ENCODE data around the gene CZIB.

Gene CZIB

DNA sequence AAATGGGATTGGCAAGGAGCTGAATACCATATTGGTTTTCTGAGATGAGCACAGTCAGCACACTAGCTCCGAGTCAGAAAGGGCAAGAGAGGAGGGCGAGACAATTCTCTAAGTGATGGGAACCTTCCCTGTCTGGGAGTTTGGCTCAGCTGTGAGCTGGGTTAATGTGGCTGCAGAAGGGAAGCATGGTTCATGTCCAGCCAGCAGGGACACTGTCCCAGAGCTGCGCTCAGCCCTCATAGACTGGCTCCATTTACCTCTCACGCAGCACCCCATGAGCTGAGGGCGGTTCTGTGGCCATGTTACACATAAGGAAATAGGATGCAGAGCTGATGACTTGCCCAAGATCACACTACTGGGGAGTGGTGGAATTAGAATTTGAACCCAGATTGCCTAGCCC, 39.5 kb downstream of the CZIB start:
- Histone ChIP-seq H3K9ac (no peak overlapping the region), H3K27ac (no peak overlapping the region), H3K36me3 (no peaks in the 10 kb centered on the region), H3K4me2 (no peak overlapping the region), H3K27me3 (no peaks in the 10 kb centered on the region), H3K9me3 (no peaks in the 10 kb centered on the region), H3K4me1 (no peaks in the 10 kb centered on the region), H4K20me1 (no peaks in the 10 kb centered on the region), H3K4me3 (no peak overlapping the region)
- no peak for TF ChIP-seq Cebpa-rat (IDR thresholded peaks at IDR 0.05)

DNA sequence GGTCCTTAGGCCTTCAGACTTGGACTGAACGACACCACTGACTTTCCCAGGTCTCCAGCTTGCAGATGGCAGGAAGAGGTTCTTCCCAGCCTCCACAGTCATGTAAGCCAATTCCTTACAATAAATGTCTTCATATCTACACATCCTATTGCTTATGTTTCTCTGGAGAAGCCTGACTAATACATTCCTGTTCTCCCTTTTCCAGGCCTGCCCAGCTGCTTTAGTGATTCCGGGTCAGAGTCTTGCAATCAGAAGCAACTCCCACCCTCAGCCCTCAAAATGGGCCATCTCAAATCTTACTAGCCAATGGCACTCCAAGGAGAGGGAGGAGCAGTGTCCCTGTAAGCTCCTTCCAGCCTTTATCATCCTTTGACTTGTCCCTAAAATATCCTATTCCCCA, 40.2 kb downstream of the CZIB start:
- no peak overlapping the region for H3K9ac ChIP-seq
- no peaks in the 10 kb centered on the region for H3K4me1 ChIP-seq
- no peak overlapping the region for H3K4me2 ChIP-seq
- no peaks in the 10 kb centered on the region for H3K36me3 ChIP-seq
- no peak overlapping the region for H3K27ac ChIP-seq
- no peaks in the 10 kb centered on the region for H3K27me3 ChIP-seq
- no peak overlapping the region for H3K4me3 ChIP-seq
- no peaks in the 10 kb centered on the region for H3K9me3 ChIP-seq
- no peaks in the 10 kb centered on the region for H4K20me1 ChIP-seq
- TF ChIP-seq Cebpa-rat (IDR thresholded peaks at IDR 0.05): no peak

DNA sequence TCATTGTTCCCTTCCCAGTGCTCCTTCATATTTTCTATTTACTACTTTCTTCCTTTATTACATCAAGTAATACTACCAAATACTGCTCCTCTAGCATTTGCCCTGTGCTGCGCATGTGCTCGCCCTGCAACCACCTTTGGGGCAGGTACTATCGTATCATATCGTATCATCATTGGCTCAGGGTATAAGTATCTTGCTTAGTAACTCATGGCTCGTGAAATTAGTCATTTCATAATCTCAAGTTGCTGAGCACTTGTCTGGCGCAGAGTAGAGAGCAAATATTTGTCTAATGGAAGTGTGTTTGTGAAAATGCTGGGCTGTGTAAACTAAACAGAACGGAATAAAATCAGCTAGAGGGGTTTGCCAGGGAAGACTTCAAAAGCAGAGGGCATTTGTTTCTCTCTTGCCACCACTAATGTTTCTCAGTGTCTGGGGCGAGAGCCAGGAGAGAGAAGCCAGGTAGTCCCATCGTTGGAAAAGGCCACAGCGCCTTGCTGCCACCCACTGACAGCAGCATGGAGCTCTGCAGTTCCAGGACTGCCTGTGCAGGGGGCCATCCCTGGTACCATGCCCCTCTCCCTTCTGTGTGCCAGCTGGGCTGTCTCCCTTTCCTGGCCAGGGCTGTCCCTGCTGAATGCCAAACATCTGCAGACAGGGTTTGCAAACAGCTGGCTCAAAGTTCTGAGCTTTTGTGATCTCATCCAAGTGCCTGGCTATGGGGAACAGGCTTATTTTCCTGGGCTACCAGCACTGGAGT, 43.8 kb downstream of the CZIB start:
- Histone ChIP-seq H4K20me1 (no peaks in the 10 kb centered on the region), H3K9ac (no peak overlapping the region)
- TF ChIP-seq Cebpa-rat (IDR thresholded peaks at IDR 0.05): no peak

DNA sequence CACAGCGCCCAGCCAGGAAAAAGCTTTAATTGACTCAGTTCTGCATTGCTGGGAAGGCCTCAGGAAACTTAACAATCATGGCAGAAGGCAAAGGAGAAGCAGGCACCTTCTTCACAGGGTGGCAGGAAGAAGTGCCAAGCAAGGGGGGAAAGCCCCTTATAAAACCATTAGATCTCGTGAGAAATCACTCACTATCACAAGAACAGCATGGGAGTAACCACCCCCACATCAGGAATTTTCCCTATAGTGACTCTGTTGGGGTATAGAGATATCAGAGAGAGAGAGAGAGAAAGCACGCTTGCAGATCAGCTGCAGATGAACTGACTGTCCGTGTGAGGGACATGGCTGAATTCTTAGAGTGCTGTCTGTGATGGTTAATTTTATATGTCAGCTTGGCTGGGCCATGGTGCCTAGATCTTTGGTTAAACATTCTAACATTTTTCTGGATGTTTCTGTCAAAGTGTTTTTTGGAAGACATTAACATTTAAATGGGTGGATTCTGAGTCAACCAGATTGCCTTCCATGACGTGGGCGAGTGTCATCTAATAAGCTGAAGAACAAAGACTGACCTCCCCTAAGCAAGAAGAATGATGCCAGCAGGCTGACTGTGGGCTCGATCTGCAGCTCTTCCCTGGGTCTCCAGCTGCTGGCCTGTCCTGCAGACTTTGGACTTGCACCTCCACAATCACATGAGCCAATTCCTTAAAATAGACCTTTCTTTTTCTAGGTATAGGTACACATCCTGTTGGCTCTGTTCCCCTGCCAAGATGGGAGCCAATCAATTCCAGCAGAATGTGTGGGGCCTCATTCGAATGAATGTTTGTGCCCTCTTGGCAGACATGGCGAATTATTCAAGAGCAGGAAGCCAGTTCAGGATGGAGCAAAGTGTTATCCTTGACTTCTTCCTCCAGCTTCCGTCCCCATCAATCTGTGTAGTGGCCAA, 45.2 kb downstream of the CZIB start:
- Histone ChIP-seq H3K36me3 (no peaks in the 10 kb centered on the region), H3K27ac (no peak overlapping the region), H3K27me3 (no peaks in the 10 kb centered on the region), H3K4me1 (peaks cover 6% of the 10 kb centered on the region; the same call in 1 of the 2 replicates), H3K4me3 (no peak overlapping the region), H3K9me3 (no peaks in the 10 kb centered on the region), H3K9ac (no peak overlapping the region), H4K20me1 (no peaks in the 10 kb centered on the region), H3K4me2 (no peak overlapping the region)
- TF ChIP-seq Cebpa-rat (IDR thresholded peaks at IDR 0.05): no peak

More for the DNA sequence above, 43.8 kb downstream of the CZIB start:
- no peak overlapping the region for H3K27ac ChIP-seq
- H3K4me2 ChIP-seq: no peak overlapping the region
- peaks cover 6% of the 10 kb centered on the region; the same call in 1 of the 2 replicates for H3K4me1 ChIP-seq
- no peaks in the 10 kb centered on the region for H3K27me3 ChIP-seq
- no peak overlapping the region for H3K4me3 ChIP-seq
- H3K36me3 ChIP-seq: no peaks in the 10 kb centered on the region
- H3K9me3 ChIP-seq: no peaks in the 10 kb centered on the region

DNA sequence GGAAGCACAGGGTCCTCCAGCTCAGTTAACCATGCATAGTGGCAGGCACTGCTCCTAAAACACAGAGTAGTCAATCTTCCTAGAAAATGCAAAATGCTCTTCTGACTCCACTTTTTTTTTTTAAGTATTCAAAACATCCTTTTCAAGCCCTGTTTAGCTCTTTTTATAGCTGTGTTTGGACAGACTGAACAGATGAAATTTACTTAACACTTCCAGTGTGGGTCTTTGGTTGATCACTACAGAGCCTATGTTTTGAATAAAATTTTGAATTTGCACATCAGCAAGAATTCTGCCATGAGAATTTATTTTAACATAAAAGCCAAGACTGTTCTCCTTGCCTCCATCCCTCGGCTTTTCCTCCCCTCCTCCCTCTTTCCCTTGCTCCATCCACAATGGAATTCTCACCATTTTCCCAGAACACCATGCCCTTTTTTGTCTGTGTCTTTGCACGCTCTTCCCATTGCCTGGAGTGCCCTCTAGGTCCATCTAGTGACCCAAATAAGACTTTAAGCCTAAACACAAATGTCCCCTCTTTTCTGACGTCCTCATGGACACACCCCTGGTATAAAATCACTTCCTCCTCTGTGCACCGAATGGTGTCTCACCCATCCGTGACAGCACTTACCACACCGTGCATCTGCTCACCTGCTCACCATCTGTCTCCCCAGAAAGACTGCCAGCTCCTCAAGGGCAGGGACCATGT, 47.9 kb downstream of the CZIB start:
- no peaks in the 10 kb centered on the region for H3K36me3 ChIP-seq
- no peaks in the 10 kb centered on the region for H3K27me3 ChIP-seq
- no peak for TF ChIP-seq Cebpa-rat (IDR thresholded peaks at IDR 0.05)
- H3K27ac ChIP-seq: no peak overlapping the region
- H3K9ac ChIP-seq: no peak overlapping the region
- peaks cover 6% of the 10 kb centered on the region; the same call in 1 of the 2 replicates for H3K4me1 ChIP-seq
- H3K4me2 ChIP-seq: peak overlapping the region; percentile 19; the same call in 1 of the 2 replicates
- H4K20me1 ChIP-seq: no peaks in the 10 kb centered on the region
- H3K4me3 ChIP-seq: no peak overlapping the region
- H3K9me3 ChIP-seq: no peaks in the 10 kb centered on the region

DNA sequence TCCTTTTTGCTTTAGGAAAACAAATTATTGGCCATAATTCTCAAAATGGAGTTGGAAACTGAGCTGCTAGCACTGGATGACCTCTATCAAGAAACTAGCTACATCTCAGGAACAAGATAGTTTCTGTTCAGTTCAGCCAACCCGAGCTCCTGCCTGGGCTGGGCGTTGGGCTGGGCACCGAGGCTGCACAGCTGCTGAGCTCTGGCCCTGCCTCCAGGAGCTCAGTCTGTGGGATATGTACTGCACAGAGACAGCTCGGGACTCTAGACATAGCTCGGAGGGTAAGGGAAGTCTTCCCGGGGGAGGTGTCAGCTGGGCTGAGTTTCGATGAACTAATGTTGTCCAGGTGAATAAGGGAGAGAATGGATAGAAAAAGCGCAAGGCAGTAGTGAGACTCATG, 53.5 kb downstream of the CZIB start:
- TF ChIP-seq Cebpa-rat (IDR thresholded peaks at IDR 0.05): no peak
- no peak overlapping the region for H3K27ac ChIP-seq
- no peak overlapping the region for H3K4me3 ChIP-seq
- no peaks in the 10 kb centered on the region for H3K36me3 ChIP-seq
- H3K9ac ChIP-seq: no peak overlapping the region
- H3K4me1 ChIP-seq: no peaks in the 10 kb centered on the region
- H3K9me3 ChIP-seq: no peaks in the 10 kb centered on the region
- H4K20me1 ChIP-seq: no peaks in the 10 kb centered on the region
- no peak overlapping the region for H3K4me2 ChIP-seq
- H3K27me3 ChIP-seq: no peaks in the 10 kb centered on the region

DNA sequence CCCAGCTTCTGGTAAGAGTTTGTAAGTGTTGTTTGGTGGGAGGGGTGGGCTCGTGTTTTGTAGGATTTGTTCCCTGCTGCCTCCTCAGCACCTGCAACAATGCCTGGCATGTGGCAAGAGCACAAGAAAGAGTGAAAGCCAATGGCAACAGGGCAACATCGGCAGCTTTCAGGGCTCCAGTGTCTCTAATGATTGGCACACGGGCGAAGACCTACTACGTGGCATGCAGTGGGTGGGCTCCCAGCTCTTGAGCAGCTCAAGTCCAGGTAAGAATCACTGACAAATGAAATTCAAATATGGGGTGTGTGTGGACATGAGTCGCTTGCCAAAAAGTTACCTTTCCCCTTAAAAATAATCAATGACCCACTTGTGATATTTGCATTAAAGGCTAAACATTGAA, 54.1 kb downstream of the CZIB start:
- Histone ChIP-seq H3K9me3 (no peaks in the 10 kb centered on the region), H3K36me3 (no peaks in the 10 kb centered on the region), H3K4me2 (no peak overlapping the region), H4K20me1 (no peaks in the 10 kb centered on the region), H3K27ac (no peak overlapping the region), H3K9ac (no peak overlapping the region), H3K4me3 (no peak overlapping the region), H3K4me1 (no peaks in the 10 kb centered on the region), H3K27me3 (no peaks in the 10 kb centered on the region)
- TF ChIP-seq Cebpa-rat (IDR thresholded peaks at IDR 0.05): no peak

DNA sequence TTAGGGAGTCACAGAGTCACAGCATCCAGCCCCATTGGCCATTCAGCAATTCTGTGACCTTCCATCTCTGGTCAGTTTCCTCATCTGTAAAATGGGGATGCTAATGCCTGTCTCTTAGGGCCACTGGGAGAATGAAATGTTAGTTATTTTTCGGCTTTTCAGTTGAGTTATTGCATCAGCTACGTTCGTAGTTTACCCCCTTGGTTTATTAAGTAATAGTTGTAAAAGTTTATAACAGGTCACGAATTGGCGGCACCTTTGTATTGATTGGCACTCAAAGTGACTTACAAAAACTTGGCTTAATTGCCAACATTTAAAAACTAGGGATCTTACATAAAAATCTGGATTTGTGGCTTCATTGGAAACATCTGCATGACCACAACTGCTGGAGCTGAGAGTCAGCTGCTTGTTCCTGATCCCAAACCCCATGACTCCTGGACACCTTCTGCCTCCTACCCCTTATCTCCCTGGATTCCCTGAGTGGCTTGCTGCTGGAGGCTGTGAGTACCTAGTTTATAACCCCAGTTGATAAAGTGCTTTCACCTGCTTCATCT, 54.9 kb downstream of the CZIB start:
- no peak for TF ChIP-seq Cebpa-rat (IDR thresholded peaks at IDR 0.05)
- Histone ChIP-seq H3K27me3 (no peaks in the 10 kb centered on the region), H3K4me2 (no peak overlapping the region), H3K36me3 (no peaks in the 10 kb centered on the region), H4K20me1 (no peaks in the 10 kb centered on the region), H3K27ac (no peak overlapping the region), H3K4me3 (no peak overlapping the region), H3K4me1 (no peaks in the 10 kb centered on the region), H3K9ac (no peak overlapping the region), H3K9me3 (no peaks in the 10 kb centered on the region)
